Measurements from ENCODE around the gene PBX4.

The PBX4 gene

DNA sequence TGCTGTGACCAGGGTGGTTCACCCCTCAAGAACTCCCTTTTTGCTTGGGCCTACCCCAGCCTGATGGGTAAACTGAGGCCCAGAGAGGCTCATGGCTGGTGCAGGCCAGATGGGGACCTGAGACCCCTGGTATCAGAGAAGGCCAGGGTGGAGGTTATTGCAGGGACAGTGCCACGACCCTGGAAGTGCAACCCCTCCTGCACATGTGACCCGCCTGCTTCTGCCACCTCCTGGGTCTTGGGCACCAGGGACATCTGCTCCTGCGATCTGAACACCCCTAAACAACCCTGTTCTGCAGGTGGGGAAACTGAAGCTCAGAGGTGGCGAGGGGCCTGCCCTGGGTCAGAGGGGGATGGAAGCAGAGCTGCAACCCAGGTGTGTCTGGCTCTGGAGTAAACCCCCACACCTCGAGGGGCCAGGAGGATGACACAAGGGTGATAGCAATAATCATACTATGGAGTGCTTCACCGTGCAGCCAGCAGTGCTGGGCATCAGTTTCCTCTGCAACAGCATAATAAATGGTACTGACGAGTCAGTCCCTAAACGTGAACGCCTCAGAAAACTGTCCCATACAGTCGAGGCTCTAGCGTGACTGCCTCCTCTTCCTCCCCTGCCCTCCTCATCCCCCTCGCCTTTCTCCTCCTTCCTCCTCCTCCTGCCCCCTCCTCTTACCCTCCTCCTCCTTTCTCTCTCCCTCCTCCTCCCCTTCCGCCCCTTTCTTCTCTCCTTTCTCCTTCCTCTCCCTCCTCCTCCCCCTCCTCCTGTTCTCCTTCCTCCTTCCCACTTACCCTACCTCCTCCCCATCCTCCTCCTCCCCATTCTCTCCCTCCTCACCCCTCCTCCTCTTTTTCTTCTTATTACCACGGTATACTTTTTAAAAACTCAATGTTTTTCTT, 85.4 kb downstream of the PBX4 start:
- Histone ChIP-seq H3K4me3 (ENCODE audit: low read length) (no peak overlapping the region), H3K4me1 (ENCODE audit: insufficient read depth, low read length) (peaks cover 3% of the 10 kb centered on the region), H3K27me3 (ENCODE audit: insufficient read depth, low read length) (peaks cover 35% of the 10 kb centered on the region), H3K9me3 (ENCODE audit: insufficient read depth, low read depth, low read length) (no peaks in the 10 kb centered on the region), H3K27ac (ENCODE audit: low read length) (no peak overlapping the region), H3K9ac (ENCODE audit: low read depth, low read length) (no peak overlapping the region), H3K36me3 (ENCODE audit: insufficient read depth, low read depth, low read length) (peaks cover 16% of the 10 kb centered on the region)

DNA sequence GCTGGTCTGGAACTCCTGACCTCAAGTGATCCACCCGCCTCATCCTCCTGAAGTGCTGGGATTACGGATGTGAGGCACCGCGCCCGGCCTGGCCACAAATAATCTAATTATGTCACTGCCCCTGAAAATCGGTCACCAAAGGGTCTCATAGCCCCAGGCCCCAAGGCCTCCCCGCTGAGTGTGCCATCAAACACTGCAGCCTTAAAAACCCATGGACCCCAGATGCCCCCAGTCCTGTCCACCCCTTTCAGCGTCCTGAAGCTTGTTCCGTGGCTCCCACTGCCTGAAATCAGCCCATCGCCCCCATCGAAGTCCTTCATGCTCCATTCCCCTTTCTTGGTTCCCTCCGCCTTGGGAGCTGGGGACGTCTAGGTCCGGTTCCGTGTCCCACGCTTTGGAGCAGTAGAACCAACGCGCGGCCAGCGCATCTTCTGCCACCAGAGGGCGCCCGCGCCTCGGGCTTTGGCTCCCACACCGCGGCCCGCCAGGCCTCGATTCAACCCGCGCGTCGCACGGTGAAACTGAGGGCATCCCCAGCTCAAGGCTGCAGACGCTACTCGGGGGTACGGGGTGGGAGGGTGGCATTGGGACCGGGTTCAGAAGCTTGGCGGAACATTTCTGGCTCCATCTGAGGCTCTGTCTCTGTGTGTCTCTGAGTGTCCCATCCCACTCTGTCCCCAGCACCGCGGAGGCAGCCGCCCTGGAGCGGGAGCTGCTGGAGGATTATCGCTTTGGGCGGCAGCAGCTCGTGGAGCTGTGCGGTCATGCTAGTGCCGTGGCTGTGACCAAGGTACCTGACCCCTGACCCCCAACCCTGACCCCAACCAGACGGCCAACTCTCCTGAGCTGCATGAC, 86.3 kb downstream of the PBX4 start:
- no peaks in the 10 kb centered on the region for H3K9me3 ChIP-seq (ENCODE audit: insufficient read depth, low read depth, low read length)
- H3K4me3 ChIP-seq (ENCODE audit: low read length), result no peak overlapping the region
- H3K27ac ChIP-seq (ENCODE audit: low read length), result no peak overlapping the region
- H3K9ac ChIP-seq (ENCODE audit: low read depth, low read length), result no peak overlapping the region
- peaks cover 3% of the 10 kb centered on the region for H3K4me1 ChIP-seq (ENCODE audit: insufficient read depth, low read length)
- H3K27me3 ChIP-seq (ENCODE audit: insufficient read depth, low read length), result peaks cover 26% of the 10 kb centered on the region
- peaks cover 25% of the 10 kb centered on the region for H3K36me3 ChIP-seq (ENCODE audit: insufficient read depth, low read depth, low read length)

DNA sequence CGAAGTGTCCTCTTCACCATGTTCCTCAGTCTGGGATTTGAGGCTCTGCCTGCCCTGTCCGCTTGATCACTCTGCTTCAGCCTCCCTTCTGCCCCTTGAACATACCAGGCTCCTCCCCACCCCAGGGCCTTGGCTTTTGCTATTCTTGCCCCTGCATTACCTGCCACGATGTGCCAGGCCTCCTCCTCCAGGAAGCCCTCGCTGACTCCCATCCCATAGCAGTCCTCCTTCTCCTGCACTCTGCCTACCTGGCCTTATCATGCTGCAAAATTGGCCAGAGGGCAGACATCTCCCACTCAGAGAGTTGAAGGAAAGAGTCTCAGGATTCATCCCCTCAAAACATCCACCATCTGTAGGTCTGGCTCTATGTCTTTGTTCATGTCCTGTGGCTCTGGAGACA, 87.6 kb downstream of the PBX4 start:
- Histone ChIP-seq H3K9ac (ENCODE audit: low read depth, low read length) (no peak overlapping the region), H3K9me3 (ENCODE audit: insufficient read depth, low read depth, low read length) (no peaks in the 10 kb centered on the region), H3K4me3 (ENCODE audit: low read length) (no peak overlapping the region), H3K36me3 (ENCODE audit: insufficient read depth, low read depth, low read length) (peaks cover 32% of the 10 kb centered on the region), H3K27me3 (ENCODE audit: insufficient read depth, low read length) (peaks cover 20% of the 10 kb centered on the region), H3K27ac (ENCODE audit: low read length) (no peak overlapping the region), H3K4me1 (ENCODE audit: insufficient read depth, low read length) (peaks cover 3% of the 10 kb centered on the region)

GRCh38 chr19:19530423-19530804, 88.1 kb downstream of the PBX4 start:
- Histone ChIP-seq H3K36me3 (ENCODE audit: insufficient read depth, low read depth, low read length) (peaks cover 35% of the 10 kb centered on the region), H3K9ac (ENCODE audit: low read depth, low read length) (no peak overlapping the region), H3K4me1 (ENCODE audit: insufficient read depth, low read length) (peaks cover 3% of the 10 kb centered on the region)

GRCh38 chr19:19529783-19530422, 88.6 kb downstream of the PBX4 start:
- H3K36me3 ChIP-seq (ENCODE audit: insufficient read depth, low read depth, low read length), result peaks cover 35% of the 10 kb centered on the region

More at GRCh38 chr19:19530423-19530804, 88.1 kb downstream of the PBX4 start:
- Histone ChIP-seq H3K9me3 (ENCODE audit: insufficient read depth, low read depth, low read length) (no peaks in the 10 kb centered on the region), H3K27ac (ENCODE audit: low read length) (no peak overlapping the region), H3K4me3 (ENCODE audit: low read length) (no peak overlapping the region), H3K27me3 (ENCODE audit: insufficient read depth, low read length) (peaks cover 20% of the 10 kb centered on the region)

DNA sequence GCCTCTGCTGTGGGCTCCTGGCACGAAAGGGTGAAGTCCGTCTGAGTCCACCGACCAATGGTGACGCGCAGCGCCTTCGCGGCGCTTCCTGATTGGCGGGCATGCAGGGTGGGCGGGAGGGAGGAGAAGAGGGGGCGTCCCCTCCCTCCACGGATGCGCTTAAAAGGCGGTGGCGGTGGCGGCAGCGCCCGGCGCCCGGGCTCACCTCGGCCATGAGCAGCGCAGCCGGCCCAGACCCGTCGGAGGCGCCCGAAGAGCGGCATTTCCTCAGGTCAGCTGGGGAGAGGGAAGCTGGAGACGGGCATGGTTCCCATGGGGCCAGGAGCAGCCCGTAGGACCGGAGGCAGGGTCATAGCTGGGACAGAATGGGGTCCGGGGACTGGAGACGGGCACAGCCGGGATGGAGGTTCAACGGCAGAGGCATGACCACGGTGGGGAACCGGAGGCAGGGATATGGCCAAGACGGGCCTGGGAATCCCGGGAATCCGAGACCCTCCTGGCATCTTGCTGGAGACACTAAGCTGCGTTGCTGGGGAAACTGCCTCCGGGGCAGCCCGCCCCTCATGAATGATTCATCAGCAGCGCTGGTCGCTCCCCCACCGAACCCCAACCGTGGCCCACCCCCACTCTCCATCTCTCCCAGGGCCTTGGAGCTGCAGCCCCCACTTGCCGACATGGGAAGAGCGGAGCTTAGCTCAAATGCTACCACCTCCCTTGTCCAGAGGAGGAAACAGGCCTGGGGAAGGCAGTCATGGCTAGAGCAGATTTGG, 89.6 kb downstream of the PBX4 start, which contains the start of gene YJEFN3:
Gene YJEFN3 (plus strand): TSS at position 191 of the 770 bp plus-strand sequence. CDS start 22 bp downstream, at position 213.
- peaks cover 40% of the 10 kb centered on the region for H3K36me3 ChIP-seq (ENCODE audit: insufficient read depth, low read depth, low read length)

More at GRCh38 chr19:19529783-19530422, 88.6 kb downstream of the PBX4 start:
- Histone ChIP-seq H3K4me1 (ENCODE audit: insufficient read depth, low read length) (peaks cover 3% of the 10 kb centered on the region), H3K27ac (ENCODE audit: low read length) (no peak overlapping the region), H3K27me3 (ENCODE audit: insufficient read depth, low read length) (peaks cover 20% of the 10 kb centered on the region), H3K9ac (ENCODE audit: low read depth, low read length) (no peak overlapping the region), H3K9me3 (ENCODE audit: insufficient read depth, low read depth, low read length) (no peaks in the 10 kb centered on the region), H3K4me3 (ENCODE audit: low read length) (no peak overlapping the region)

GRCh38 chr19:19527674-19528625, 90.5 kb downstream of the PBX4 start:
- Histone ChIP-seq H3K27ac (ENCODE audit: low read length) (no peak overlapping the region), H3K27me3 (ENCODE audit: insufficient read depth, low read length) (peaks cover 5% of the 10 kb centered on the region), H3K9me3 (ENCODE audit: insufficient read depth, low read depth, low read length) (no peaks in the 10 kb centered on the region), H3K9ac (ENCODE audit: low read depth, low read length) (no peak overlapping the region), H3K4me1 (ENCODE audit: insufficient read depth, low read length) (peaks cover 3% of the 10 kb centered on the region), H3K36me3 (ENCODE audit: insufficient read depth, low read depth, low read length) (peaks cover 42% of the 10 kb centered on the region), H3K4me3 (ENCODE audit: low read length) (no peak overlapping the region)

More for the DNA sequence above, 89.6 kb downstream of the PBX4 start, which contains the start of gene YJEFN3:
- Histone ChIP-seq H3K4me1 (ENCODE audit: insufficient read depth, low read length) (peaks cover 3% of the 10 kb centered on the region), H3K27ac (ENCODE audit: low read length) (no peak within 1 kb of the TSS), H3K9ac (ENCODE audit: low read depth, low read length) (no peak within 1 kb of the TSS), H3K4me3 (ENCODE audit: low read length) (no peak within 1 kb of the TSS), H3K27me3 (ENCODE audit: insufficient read depth, low read length) (peaks cover 14% of the 10 kb centered on the region), H3K9me3 (ENCODE audit: insufficient read depth, low read depth, low read length) (no peaks in the 10 kb centered on the region)

DNA sequence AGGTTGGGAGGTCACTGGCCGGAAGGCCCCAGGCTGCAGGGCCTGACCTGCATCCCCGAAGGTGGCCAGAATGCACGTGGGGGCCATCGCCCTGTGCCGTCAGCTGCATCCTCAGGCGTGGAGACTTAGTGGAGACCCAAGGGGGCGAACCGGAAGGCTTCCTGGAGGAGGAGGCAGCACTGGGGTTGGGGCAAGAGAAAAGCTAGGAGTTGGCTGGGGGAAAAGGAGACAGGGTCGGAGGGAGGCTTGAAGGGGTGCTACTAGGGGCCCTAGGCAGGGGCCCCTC, 91.2 kb downstream of the PBX4 start:
- peaks cover 3% of the 10 kb centered on the region for H3K4me1 ChIP-seq (ENCODE audit: insufficient read depth, low read length)
- H3K9me3 ChIP-seq (ENCODE audit: insufficient read depth, low read depth, low read length), result no peaks in the 10 kb centered on the region
- H3K9ac ChIP-seq (ENCODE audit: low read depth, low read length), result no peak overlapping the region
- H3K36me3 ChIP-seq (ENCODE audit: insufficient read depth, low read depth, low read length), result peaks cover 42% of the 10 kb centered on the region
- no peak overlapping the region for H3K27ac ChIP-seq (ENCODE audit: low read length)
- H3K4me3 ChIP-seq (ENCODE audit: low read length), result no peak overlapping the region
- no peaks in the 10 kb centered on the region for H3K27me3 ChIP-seq (ENCODE audit: insufficient read depth, low read length)

- H3K4me1 ChIP-seq (ENCODE audit: insufficient read depth, low read length), result peaks cover 3% of the 10 kb centered on the region
- H3K9me3 ChIP-seq (ENCODE audit: insufficient read depth, low read depth, low read length), result no peaks in the 10 kb centered on the region
- H3K4me3 ChIP-seq (ENCODE audit: low read length), result no peak overlapping the region
- no peak overlapping the region for H3K27ac ChIP-seq (ENCODE audit: low read length)
- no peaks in the 10 kb centered on the region for H3K27me3 ChIP-seq (ENCODE audit: insufficient read depth, low read length)
- no peak overlapping the region for H3K9ac ChIP-seq (ENCODE audit: low read depth, low read length)
- H3K36me3 ChIP-seq (ENCODE audit: insufficient read depth, low read depth, low read length), result peaks cover 42% of the 10 kb centered on the region
Measured at GRCh38 chr19:19526581-19527370, 91.7 kb downstream of the PBX4 start.
